ENCODE measurements around the gene BRWD1. TPM values are rescaled to one million over a fixed set of nuclear protein-coding genes. Genes with fewer than 3 reads are reported as not detected.

BRWD1 gene
- total and polyA plus RNA-seq, 12 donors, result 8.5 to 38.8 (median 34.1) TPM

DNA sequence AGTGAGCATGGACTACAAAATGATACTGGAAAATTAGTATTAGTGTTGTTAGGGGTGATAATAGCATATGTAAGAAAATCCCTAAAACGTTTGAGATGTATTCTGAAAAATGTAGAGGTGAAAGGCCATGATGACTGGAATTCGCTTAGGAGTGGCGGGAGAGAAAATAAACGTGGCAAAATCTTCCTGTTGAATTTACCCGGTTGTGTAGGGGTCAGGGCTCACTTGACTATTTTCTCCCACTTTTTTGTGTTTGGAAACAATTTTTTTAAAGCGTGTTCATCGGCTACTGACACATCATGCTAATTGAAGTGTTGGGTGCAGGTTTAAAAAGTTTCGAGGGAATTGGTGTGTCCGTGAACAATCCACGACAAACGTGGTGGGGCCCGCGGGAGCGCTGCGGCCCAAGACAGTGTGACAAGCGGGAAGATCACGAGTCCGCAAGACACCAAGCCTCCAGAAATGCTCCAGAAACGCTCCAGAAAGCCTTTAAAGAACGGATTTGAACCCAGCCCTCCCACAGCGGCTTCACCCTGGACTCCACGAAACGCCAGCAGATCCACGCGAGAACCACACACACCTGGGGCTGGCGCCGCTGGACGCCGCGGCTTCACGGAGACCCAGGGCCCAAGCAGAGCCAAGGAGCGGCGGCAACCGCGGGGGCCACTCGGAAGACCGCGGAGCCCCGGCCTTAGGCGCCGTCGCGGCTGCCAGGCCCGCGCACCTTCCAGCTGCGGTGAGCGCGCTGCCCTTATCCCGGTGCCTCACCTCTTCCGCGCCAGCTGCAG is 130.8 kb downstream of the BRWD1 start:
- intact Hi-C loops (cut with DNase I), result loop anchor here in 2 of 10 donors (10.0 kb wide), 1 partner anchor 202 kb away; a partner anchor contains a TSS
- H3K9me3 ChIP-seq, result no peaks in the 10 kb centered on the region
- H3K4me1 ChIP-seq, result peaks cover 0 to 27% (median 21%) of the 10 kb centered on the region in 9 donors
- DNase-seq, result peak in 1 of 2 donors; percentile 23
- peak overlapping the region; percentile 65 to 95 (median 88) for H3K4me3 ChIP-seq
- peak overlapping the region in 9 of 10 donors; percentile 86 to 95 (median 93) for H3K27ac ChIP-seq
- H3K27me3 ChIP-seq, result no peaks in the 10 kb centered on the region
- WGBS, 2 donors, result 3 to 6% methylated on average over 51 of the region's 51 CpGs
- peaks cover 0 to 27% (median 0%) of the 10 kb centered on the region in 9 donors for H3K36me3 ChIP-seq
- peak in 5 of 8 donors; percentile 1 to 15 (median 3) for ATAC-seq
- no peak for TF ChIP-seq CTCF (IDR thresholded peaks at IDR 0.05)

GRCh38 chr21:39182016-39182415 is 131.4 kb downstream of the BRWD1 start:
- H3K36me3 ChIP-seq, result peaks cover 0 to 33% (median 0%) of the 10 kb centered on the region in 9 donors
- H3K9me3 ChIP-seq, result no peaks in the 10 kb centered on the region
- no peaks in the 10 kb centered on the region for H3K27me3 ChIP-seq
- peak overlapping the region in 1 of 10 donors; percentile 95 for H3K27ac ChIP-seq
- ATAC-seq (no peak), DNase-seq (no peak)
- TF ChIP-seq CTCF (IDR thresholded peaks at IDR 0.05), result no peak
- peak overlapping the region in 8 of 10 donors; percentile 65 to 95 (median 90) for H3K4me3 ChIP-seq
- 67 to 70% methylated on average over 8 of the region's 8 CpGs for WGBS, 2 donors
- H3K4me1 ChIP-seq, result peaks cover 0 to 27% (median 21%) of the 10 kb centered on the region in 9 donors
- intact Hi-C loops (cut with DNase I), result loop anchor here in 2 of 10 donors (10.0 kb wide), 1 partner anchor 203 kb away; a partner anchor contains a TSS

DNA sequence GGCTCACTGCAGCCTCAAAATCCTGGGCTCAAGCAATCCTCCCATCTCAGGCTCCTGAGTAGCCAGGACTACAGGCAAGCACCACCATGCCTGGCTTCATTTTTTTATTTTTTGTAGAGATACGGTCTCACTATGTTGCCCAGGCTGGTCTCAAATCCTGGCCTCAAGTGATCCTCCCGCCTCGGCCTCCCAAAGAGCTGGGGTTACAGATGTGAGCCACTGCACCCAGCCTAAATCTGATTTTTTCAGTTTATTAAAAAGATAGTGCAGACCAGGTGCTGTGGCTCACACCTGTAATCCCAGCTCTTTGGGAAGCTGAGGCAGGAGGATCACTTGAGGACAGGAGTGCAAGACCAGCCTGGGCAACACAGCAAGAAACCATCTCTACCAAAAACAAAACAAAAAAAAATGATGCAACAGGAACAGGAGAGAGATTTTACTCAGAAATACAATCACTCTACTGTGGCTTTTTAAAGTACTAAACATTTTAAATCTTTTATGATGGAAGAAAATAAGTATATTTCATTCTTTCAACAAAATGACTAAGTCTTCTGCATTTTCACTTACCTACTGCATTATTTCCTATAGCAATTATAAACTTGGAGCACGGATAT is 132.1 kb downstream of the BRWD1 start:
- intact Hi-C loops (cut with DNase I), result loop anchor here in 2 of 10 donors (10.0 kb wide), 1 partner anchor 203 kb away; a partner anchor contains a TSS
- no peak overlapping the region for H3K4me3 ChIP-seq
- H3K4me1 ChIP-seq, result peaks cover 0 to 27% (median 23%) of the 10 kb centered on the region in 9 donors
- no peak for TF ChIP-seq CTCF (IDR thresholded peaks at IDR 0.05)
- DNase-seq, result no peak
- H3K27ac ChIP-seq, result no peak overlapping the region
- no peak for ATAC-seq
- peaks cover 0 to 40% (median 0%) of the 10 kb centered on the region in 9 donors for H3K36me3 ChIP-seq
- no peaks in the 10 kb centered on the region for H3K9me3 ChIP-seq
- H3K27me3 ChIP-seq, result no peaks in the 10 kb centered on the region
- WGBS, 2 donors, result 88 to 92% methylated on average over 4 of the region's 4 CpGs

- Histone ChIP-seq H3K9me3 (no peaks in the 10 kb centered on the region), H3K27me3 (no peaks in the 10 kb centered on the region), H3K36me3 (peaks cover 0 to 48% (median 0%) of the 10 kb centered on the region in 9 donors), H3K4me1 (peaks cover 0 to 29% (median 22%) of the 10 kb centered on the region in 9 donors), H3K4me3 (no peak overlapping the region), H3K27ac (no peak overlapping the region)
- intact Hi-C loops (cut with DNase I), result loop anchor here in 2 of 10 donors (10.0 kb wide), 1 partner anchor 204 kb away; a partner anchor contains a TSS
- TF ChIP-seq CTCF (IDR thresholded peaks at IDR 0.05), result peak in 2 of 9 donors; percentile 12 to 27
- DNase-seq (no peak), ATAC-seq (no peak)
- WGBS, 2 donors, result 98% methylated on average over 2 of the region's 2 CpGs
These were observed 132.9 kb downstream of the BRWD1 start for GRCh38 chr21:39180429-39181019.
